Fibroblast of skin of abdomen (primary cell): ENCODE results near the gene CPNE4.
"Not testable (repeated sequence)": the region's sequence is repeated elsewhere in the genome, so short reads cannot be mapped to it uniquely, and the experiment has no call there.

Experiments used
- DNase-seq: peaks from one replicate; pipeline ENCODE4 v3.0.0-alpha.2; 2013

The CPNE4 gene

DNA sequence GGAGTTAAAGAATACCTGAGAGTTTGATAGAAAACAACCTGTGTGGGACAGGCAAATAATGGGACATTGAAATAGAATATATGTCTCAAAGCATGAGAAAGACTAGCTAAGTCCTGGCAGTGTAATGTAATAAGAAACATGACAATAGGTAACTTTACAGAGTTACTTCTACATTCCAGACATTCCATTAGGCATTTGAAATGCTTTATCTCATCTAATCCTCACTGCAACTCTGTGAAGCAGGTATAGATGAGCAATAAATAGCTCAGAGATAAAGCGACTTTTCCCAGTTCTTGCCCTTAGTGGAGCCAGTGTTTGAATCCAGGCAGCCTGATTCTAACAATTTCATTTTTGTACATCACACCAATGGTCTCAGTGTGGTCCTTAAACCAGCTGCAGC, 76.8 kb downstream of the CPNE4 start:
- DNase-seq = no peak

DNA sequence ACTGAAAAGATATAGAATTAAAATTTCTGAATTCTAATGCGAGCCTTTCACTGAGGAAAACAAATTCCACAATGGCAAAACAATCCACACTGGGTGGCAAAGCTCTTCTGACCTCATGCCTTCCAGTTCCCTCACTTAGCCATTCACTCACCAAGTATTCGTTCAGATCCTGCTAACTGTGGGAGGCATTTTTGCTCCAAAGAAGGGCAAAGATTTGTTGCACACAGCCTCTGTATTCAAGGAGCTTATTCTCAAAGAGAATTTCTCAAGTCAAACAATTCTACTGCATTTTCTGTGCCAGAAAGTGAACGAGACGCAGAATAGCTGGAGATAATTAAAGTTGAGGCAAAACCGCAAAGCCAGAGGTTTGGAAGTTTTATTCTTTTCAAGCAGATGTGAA, 77.3 kb downstream of the CPNE4 start:
- DNase-seq = peak; percentile 27

DNA sequence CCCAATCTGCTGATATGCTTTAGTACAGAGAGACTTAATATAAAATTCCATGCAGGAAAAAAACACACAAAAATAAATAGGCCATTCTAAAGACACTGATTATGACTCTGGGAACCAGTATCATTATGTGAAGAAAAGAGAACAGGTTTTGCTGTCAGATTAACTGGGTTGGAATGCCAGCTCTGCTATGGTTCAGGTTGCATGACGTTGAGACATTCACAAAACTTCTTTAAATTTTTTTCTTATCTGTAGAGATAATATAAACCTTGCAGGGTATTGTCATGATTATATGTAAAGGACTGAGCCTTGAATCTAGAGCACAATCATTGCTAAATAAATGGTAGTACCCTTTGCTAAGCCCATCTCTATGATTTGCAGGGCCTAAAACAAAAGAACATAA, 86.0 kb downstream of the CPNE4 start:
- no peak for DNase-seq

DNA sequence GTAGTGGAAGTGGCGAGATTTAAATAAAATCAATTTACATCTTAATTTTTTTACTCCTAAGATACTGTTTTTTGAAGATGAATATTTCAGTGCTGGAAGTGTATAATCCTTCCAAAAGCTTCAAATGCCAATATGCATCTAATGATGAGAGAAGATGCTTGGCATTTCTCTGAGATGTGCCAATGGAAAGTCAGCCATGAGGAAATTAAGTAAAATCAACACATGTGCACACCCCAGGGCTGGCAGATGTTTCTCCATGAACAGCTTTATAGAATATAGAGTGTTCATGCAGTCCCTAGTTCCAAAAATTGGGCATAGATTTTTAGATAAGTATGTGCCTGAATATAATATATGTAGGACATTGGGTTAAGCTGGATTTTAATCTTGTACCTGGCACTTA, 90.1 kb downstream of the CPNE4 start:
- no peak for DNase-seq

DNA sequence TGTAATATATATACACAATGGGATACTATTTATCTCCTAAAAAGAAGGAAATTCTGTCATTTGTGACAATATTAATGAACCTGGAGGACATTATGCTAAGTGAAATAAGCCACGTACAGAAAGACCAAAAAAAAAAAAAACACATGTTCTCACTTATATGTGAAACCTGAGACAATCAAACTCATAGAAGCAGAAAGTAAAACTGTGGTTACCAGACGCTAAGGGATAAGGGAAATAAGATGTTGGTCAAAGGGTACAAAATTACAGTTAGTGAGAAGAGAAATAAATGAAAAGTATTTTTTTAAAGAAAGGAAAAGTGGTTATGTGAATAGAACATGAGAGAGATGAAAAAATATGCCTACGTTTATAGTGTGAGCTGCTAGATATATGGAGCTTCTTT, 101.1 kb downstream of the CPNE4 start:
- DNase-seq = peak; percentile 20

DNA sequence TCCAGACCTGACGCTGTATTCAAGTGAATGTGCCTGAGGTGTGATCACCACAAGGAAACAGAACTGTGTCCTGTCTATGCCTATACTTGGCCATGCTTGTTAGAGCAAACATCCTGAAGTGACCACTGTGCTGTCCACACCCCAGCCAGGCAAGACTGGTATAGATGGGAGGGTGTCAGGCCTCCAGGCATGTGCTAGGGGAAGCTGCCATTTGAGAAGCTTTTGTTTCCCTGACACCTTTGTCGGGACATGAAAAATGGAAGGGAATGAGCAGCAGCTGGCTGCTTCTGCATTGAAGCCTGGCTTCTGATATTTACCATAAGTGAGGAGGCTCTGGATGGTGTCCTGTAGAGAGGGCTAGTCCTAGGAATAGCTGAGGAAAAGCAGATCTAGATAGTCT, 106.2 kb downstream of the CPNE4 start:
- no peak for DNase-seq

DNA sequence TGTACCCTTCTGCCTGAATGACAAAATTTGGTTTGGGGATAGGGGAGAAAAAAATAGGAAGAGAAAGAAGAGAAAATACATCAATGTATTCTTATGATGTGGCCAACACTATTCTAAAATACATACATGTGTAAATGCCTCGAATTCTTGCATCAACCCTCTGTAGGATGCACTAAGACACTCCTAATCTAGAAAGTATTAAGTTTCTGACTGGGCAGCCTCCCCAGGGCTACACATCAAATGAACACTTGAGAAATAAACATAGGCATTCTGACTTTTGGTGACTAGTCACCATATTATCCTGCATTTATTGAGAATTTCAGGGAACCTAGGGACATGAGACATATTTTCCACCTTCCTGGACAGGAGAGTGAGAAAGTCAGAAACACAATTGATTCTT, 109.2 kb downstream of the CPNE4 start:
- peak; percentile 52 for DNase-seq

DNA sequence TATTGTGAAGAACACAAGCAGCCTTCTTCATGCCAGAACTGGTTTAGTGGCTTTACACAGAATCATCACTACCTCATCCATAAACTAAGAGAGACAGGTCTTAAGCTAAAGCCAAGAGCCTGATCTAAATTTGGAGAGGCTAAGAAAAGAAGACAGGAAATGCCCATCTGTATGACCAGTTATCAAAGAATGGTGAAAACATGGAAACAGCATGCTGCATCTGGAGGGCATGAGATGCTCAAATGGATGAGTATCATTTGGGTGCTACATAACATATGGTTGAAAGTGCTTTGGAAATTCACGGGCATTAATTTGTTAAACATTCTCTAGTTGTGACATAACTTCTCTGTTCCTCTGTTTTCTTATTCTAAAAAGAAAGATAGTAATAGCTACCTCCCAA, 112.5 kb downstream of the CPNE4 start:
- peak; percentile 53 for DNase-seq

DNA sequence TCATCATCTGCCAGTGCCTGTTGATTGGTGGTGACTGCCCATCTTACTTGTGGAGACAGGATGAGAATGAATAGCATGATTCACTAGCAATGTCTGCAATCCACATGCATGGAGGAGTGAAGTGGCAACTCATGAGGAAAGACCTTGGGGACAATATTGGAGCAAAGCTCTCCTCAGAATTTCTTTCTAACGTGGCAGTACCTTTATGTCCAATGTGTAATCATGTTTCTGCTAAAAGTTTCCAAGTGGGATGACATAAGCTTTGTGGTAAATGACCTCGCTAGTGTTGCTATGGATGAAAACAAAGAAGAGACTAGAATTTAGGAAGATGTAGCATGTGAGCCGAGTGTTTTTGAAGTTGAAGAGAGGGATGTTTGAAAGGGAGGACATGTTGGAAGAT, 117.8 kb downstream of the CPNE4 start:
- DNase-seq = peak; percentile 43

DNA sequence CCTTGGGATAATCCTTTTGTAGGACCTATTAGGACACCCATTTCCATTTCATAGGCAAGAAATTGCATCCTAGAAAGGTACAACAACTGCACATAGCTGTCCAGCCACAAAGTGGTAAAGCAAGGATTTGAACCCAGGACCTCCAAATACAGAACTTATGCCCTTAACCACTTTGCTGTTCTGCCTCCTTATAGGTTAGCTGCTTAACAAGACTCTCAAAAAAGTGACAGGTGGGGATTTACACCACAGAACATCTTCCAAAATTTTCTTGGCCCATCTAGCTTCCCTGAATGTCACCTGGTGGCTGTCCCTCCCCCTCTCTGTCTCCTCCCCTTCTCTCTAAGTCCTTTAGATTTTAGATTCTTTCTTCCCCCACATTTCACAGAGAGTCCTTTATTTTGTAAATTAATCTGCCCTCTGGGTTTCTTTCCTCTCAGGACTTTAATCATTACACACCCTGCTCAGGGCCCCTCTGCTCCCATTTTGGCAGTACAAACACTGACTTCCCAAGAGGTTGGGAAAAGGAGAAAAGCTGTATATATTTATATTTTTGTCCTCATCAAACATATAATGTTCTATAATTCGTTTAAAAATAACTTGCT, 120.6 kb downstream of the CPNE4 start:
- DNase-seq = no peak

DNA sequence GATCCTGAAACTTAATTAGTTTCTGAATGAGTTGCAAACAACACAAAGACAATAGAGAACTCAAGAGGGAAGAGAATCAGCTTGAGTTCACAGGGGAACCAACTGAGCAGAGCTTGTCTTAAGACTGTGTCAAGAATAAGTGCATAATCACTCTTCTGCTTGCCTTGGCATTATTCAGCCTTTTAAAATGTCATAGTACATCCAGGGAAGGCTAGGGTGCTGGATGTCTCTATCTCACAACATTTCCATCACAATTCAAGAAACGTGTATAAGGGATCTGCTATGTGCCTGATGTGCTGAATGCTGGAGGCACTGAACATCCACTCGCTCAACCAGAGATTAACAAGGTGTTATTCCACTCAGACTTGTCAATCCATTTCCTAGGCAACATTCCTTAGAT, 122.6 kb downstream of the CPNE4 start:
- no peak for DNase-seq

DNA sequence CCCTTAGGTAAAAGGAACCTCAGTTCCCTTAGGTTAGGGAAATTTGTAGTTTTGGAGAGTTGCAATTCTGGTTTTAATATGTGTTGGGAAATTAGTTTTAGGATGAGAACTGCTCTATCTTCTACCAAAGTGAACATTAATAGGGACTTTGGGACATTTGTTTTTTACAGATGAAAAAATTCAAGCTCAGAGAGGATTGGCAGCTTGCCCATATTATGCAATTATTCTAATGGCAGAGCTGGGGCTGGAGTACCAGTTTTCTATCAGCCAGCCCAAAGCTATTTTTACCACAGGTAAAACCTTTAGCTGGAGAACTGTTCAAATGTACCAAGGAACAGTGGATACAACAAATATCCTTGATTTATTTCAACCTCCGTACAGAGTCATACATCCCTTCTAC, 127.0 kb downstream of the CPNE4 start:
- DNase-seq = no peak

DNA sequence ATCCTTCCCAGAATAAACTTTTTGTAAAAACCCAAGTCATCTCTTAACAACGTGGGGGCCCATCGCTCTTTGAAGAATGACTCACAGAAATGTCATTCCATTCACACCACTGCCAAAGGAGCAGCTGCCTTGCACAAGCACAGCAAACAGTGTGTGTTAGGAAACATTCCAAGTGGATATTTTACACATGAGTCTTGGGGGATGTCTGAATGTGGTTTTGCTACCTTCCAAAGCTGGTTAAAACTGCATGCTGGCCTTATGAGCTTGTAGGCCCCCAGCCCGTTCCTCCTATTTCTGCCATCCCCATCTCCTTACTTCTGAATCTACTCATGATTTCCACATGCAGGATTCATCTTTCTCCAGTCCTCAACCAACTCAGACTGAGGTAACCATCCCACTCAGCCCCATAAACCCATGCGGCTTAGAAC, 130.8 kb downstream of the CPNE4 start:
- peak; percentile 99 for DNase-seq

DNA sequence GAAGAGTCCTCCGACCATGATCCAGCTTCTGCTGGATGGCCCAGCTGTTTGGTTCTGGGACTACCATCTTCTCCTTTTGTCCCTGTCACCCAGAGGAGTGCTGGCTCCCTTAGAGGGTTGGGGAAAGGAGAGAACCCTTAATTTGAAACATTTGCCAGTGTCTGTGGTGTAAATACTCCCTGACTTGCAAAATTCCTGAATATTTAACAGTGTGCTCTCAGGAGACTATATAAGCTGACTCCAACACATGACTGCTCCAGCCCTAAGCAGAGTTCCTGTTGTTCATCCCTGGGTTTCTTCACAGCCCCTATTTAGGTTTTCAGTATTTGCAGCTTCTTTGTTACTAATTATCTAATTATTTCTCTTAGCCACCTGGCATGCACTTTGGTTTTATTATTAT, 133.1 kb downstream of the CPNE4 start:
- DNase-seq = peak; percentile 66

DNA sequence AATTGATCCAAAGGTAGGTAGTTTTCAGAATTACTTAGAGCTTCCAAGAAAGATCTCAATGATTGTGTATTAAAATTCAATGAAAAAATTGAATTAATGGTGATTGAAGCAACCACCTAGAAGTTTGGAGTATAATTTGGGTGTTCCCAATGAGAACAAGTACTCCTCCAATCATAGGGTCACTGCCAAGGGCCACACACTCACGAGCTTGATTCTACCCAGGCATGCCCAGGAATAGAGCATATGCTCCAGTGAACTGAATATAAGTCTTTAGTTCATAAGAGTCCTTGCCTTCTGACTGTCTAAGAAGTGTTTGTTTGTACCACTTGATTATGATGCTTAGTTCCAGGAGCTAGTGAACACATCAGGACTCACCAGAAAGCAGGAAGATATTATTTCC, 133.9 kb downstream of the CPNE4 start:
- no peak for DNase-seq

DNA sequence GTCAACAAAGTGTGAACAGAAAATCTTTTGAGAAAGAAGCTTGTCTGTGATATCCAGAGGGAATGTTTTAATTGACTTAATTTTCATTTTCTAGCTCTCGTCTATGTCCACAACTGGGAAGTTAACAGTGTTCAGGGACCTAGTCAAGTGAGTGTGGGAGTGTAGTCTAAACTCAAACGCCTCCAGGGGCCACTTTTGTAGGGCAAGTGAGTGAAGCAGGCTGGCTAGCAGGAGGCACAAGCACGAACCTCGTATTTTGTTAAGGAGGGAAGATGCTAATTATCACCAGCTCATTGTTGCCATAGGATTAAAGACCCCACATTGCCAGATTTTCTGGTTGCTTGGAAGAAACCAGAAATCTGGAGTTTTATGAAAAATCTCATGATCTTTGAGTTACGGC, 135.8 kb downstream of the CPNE4 start:
- no peak for DNase-seq

DNA sequence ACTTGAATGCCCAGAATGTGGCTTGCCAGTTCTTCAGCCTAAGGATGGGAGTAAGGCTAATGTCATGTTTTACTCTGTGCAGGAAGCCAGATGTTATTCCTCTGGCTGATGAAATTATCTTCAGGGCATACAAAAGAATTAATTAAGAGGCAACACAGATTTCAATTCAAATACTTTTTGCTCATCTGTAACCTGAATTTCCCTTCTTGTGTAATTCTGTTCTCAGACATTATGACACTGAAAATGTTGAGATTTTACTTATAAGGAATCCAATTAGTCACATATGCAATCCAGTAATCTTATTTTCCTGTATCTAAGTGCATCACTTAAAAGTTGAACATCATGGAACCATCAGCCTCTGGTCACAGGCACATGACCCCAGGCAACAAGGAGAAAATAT, 136.5 kb downstream of the CPNE4 start:
- no peak for DNase-seq

DNA sequence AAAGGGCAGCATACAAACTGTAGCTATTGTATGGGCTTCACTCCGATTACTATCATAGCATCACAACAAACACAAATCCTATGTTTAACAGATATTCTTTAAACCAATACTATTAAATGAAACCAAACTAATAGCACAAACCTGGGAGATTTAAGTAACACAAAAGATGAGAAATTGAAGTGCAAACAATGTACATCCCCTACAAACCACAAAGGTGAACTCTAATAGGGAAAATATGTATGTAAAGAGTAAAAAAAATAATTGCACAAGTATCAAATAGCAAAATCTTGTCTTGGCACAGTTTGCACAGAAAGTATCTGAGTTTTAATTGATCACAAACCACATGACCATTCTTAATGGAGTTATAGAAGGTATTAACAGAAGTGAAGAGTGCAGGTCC, 138.5 kb downstream of the CPNE4 start:
- no peak for DNase-seq

DNA sequence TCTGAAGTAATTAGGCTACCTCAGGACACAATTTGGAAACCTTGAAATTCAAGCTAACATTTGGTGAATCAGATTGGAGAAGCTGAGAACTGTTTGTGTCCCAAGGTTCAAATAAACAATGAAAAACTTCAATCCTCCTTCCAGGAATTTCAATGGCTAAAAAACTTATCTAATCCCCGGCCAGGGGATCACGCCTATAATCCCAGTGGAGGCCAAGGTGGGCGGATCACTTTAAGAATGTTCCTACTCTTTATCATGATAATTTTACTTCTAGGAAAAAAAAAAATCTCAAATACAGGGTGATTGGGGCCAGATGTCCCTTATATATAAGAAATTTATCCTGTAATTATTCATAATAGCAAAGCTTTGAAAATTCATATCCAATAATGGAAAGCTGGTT, 139.0 kb downstream of the CPNE4 start:
- DNase-seq = no peak

DNA sequence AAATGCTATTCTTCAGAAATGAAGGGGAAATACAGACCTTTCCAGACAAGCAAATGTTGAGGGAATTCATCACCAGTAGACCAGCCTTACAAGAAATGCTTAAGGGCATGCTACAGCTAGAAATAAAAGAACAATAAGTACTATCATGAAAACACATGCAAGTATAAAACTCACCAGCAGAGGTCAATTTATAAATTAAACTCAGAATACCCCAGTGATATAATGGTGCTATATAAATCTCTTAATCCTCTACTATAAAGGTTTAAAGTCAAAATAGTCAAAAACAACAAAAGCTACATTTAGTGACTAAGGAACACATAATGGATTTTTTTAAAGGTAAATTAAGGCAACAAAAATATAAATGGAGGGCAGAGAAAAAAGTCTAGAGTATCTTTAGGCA, 142.5 kb downstream of the CPNE4 start:
- DNase-seq = no peak

DNA sequence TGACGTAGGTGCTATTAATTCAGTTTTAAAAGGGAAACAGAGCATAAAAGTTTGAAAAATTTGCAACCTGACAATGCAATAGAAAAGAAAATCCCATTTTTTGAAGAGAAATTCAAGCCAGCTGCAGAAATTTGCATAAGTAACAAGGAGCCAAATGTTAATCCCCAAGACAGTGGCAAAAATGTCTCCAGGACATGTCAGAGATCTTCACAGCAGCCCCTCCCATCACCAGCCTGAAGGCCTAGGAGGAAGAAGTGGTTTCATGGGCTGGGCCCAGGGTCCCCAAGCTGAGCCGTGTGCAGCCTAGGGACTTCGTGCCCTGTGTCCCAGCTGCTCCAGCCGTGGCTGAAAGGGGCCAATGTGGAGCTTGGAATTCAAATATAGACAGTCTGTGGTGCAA, 148.9 kb downstream of the CPNE4 start:
- not testable (repeated sequence) for DNase-seq

DNA sequence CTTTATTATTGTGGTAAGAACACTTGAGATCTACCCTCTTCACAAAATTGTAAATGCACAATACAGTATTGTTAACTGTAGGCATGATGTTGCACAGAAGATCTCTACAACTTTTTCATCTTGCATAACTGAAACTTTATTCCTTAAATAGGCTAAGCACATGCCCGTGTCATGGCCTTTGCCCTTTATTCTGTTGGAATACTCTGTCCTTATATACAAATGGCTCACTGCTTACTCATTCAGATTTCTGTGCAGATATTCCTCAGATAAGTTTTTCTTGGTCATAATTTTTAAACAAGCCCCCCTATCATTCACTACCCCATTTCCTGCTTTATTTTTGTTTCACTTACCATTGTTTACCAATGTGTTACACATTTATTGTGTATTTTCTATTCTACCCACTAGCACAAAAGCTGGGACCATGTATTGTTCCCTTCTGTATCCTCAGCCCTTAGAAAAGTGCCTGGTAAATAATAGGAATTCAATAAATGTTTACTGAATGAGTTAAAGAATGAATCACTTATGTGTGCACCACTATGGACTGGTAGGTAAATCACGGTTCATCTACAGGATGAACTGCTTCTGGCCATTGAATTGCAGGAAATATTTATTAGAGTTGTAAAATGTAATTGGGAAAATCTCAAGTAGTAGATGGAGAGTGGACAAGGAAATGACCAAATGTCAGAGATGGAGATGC, 151.0 kb downstream of the CPNE4 start:
- DNase-seq = no peak

DNA sequence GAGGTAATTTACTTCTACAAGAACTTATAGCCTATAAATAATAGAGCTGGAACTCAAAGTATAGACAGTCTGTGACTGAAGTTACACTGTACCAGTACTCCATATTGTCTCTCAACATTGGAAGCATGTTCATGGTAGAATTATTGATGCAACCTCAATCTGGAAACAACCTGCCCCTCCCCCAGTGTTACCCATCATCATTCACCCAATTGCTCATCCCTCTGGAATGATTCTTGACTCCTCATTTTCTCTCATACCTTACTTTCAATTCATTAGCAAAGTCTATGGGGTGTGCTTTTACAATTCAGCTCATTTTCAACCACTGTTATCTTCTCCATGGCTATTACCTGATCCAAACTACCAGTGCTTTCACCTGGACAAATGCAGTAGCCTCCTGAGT, 151.7 kb downstream of the CPNE4 start:
- DNase-seq = peak; percentile 4

DNA sequence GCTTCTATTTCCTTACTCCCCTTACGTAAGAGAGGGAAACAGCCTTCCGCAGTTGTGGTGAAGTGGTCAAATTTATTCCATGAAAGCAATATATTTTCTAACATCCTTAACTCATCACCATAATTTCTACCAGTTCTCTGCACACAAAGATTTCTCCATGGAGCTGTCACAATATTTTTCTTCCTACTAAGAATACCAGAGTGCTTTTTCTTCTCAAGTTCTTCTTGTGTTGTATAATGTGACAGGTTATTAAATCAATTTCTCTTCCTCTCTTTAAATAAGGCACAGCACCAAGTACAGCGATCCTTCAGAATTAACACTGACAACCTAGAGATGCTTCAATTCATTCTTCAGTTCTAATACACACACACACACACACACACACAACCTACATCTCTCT, 153.0 kb downstream of the CPNE4 start:
- no peak for DNase-seq

DNA sequence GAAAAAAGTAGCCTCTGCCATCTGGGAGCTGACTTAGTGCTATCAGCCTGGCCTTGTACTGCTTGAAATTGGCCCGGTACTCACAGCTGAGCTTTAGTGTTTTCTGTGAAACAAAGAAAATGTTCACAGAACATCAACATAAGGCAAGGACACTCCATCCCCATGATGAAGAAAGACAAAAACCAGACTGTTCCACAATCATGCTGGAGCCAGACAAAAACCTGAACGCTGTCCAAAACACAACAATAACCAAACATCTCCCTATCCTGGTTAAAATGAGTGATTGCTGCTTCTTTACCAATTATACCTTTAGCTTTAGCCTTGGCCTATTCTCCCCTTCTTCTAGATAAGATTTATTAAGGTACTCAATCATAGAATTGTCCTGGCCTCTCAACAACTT, 153.9 kb downstream of the CPNE4 start:
- DNase-seq = no peak
